T-helper 1 cell treated with Interleukin-12 subunit alpha and Interleukin-12 subunit beta and Interleukin-4 antibody, amounts not matched to agents 30 ng/mL and 1 ng/mL, for 36 hours (primary cell): ENCODE data around the gene ZNF680. TPM values are rescaled to one million over a fixed set of nuclear protein-coding genes. Genes with fewer than 3 reads are reported as not detected.

Experiments
- total RNA-seq: library from RNA; stranded (reverse); gene quantifications from 2 replicates; pipeline ENCODE4 v1.2.3, GENCODE V29; 2022

ZNF680 gene
- total RNA-seq, 1 donor from 2014 or later = 9.4 TPM

Other genes starting within 250 kb of the ZNF680 start
- gene ZNF736, start 249.1 kb downstream of the ZNF680 start, total RNA-seq = 22.4 and 23.2 TPM in 2 replicates
- 17.2 and 17.5 TPM in 2 replicates for gene ZNF107, start 103.1 kb upstream of the ZNF680 start, total RNA-seq
- gene ZNF138, start 231.4 kb upstream of the ZNF680 start, total RNA-seq = 8.6 and 9.9 TPM in 2 replicates